ENCODE results near the gene ABCG1.
"Not testable (repeated sequence)": the region's sequence is repeated elsewhere in the genome, so short reads cannot be mapped to it uniquely, and the experiment has no call there.

The ABCG1 gene

DNA sequence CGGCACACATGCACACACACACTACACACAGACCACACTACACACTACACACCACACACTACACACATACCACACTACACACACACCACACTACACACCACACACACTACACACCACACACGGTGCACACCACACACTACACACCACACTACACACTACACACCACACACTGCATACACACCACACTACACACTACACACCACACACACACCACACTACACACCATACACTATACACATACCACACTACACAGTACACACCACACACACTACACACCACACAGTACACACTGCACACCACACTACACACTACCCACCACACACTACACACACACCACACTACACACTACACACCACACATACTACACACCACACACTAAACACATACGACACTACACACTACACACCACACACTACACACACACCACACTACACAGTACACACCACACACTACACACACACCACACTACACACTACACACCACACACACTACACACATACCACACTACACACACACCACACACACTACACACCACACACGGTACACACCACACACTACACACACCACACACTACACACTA, 73.7 kb downstream of the ABCG1 start:
- not testable (repeated sequence) for DNase-seq

DNA sequence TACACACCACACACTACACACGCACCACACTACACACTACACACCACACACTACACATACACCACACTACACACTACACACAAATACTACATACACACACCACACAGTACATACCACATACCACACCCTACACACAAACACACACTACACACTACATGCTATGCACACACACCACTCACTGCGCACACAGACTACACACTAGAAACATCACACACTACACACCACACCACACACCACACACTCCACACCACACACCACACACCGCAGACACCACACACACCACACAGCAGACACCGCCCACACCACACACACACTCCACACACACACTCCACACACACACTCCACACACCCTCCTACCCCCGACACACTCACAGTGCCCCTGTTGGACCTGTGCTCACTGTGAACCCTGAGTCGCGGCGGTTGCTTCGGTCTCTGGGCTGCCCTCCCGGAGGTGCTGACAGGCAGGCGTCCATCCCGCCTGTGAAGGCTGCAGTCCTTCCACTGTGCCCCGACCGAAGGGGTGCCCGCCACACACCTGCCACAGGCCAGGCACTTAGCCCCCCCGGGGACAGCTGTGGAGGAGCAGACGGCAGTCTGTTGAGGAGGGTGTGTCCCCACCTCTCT, 74.8 kb downstream of the ABCG1 start:
- no peak for DNase-seq

DNA sequence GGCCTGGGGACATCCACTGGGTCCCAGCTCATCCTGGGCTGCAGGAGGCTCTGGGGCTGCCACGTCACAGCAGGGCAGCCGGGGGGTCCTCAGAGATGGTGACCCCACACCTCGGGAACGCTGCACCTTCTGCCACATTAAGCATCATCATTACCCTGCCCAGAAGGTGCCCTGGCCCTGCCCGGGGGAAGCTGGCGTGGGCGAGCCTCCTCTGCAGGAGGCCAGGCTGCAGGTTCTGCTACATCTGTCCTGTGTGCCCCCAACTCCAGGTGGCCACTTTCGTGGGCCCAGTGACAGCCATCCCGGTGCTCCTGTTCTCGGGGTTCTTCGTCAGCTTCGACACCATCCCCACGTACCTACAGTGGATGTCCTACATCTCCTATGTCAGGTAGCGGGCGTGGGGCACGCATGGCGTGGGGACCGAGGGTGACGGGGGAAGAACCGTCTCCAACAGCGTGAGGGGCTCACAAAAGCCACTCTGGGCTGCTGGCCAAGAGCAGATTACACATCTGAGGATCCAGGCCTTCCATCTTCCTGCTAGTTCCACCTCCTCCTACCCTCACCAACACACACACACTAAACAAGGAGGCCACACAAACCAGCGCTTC, 75.4 kb downstream of the ABCG1 start:
- DNase-seq: no peak

DNA sequence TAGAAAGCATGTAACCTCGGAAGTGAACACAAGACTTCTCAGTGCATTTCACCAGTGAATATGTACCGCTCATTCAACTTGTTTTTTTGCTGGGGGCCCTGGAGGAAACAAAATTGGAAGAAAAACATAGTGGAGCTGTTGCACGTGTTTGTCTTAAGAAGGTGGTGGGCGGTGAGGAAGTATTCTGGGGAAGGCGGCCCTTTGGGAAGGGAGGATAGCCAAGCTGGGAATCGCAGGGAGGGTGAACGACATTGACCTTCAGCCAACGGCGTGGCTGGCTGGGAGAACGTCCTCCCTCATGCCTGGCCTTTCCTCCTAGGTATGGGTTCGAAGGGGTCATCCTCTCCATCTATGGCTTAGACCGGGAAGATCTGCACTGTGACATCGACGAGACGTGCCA, 76.9 kb downstream of the ABCG1 start:
- no peak for DNase-seq

DNA sequence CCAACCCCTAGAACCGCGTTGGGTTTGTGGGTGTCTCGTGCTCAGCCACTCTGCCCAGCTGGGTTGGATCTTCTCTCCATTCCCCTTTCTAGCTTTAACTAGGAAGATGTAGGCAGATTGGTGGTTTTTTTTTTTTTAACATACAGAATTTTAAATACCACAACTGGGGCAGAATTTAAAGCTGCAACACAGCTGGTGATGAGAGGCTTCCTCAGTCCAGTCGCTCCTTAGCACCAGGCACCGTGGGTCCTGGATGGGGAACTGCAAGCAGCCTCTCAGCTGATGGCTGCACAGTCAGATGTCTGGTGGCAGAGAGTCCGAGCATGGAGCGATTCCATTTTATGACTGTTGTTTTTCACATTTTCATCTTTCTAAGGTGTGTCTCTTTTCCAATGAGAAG, 77.6 kb downstream of the ABCG1 start:
- no peak for DNase-seq

DNA sequence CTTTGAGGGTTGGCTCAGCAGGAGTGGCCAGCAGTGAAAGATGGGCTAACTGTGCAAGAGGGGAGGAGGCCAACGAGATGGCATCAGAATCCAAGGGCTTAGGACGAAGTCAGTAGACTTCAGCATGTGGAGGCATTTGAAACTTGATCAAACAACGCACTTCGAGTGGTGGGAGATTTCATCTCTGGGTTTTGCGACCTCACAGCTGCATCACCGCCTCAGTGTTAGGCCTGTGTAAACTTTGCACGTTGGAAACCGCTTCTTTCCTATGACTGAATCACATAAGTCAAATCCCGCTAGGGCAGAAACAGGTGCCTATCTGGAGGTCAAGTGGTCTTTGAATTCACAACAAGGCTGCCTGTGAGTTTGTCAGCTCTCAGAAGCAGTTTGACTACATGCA, 78.4 kb downstream of the ABCG1 start:
- no peak for DNase-seq

DNA sequence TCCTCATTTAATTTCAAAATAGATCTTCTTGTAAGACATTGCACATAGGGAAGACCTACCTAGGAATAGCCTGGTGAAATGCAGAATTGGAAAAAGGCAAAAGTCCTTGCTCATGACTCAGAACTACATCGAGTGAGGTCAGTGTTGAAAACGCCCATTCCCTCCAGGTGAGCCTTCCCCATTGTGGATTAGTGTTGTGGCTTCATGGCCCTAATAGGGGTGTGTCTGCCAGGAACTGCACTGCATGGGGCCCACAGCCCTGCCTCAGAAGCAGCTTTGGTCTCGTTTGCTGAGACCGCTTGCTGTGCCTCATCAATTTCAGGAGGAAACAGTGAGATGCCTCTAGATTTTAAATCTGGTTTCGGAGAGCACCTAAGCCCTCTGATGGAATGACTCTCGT, 79.3 kb downstream of the ABCG1 start:
- no peak for DNase-seq

DNA sequence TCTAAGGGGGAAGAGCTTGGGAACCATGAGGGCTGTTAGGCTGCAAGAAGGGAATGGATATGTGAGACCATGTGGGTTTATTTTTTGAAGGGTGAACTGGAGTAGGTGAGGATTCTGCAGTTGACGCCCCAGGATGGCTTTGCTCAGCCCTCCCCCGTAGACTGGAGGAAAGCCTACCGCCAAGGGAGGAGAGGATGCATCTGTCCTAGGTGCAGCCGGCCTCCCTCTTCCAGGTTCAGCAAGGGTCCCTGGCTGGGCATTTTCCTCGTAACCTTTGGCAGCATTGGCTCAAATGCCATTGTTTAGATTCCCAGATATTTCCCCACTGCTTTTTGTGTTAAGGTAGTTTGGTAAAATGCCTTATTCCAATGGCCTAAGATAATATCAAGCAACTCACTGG, 79.7 kb downstream of the ABCG1 start:
- DNase-seq: no peak

DNA sequence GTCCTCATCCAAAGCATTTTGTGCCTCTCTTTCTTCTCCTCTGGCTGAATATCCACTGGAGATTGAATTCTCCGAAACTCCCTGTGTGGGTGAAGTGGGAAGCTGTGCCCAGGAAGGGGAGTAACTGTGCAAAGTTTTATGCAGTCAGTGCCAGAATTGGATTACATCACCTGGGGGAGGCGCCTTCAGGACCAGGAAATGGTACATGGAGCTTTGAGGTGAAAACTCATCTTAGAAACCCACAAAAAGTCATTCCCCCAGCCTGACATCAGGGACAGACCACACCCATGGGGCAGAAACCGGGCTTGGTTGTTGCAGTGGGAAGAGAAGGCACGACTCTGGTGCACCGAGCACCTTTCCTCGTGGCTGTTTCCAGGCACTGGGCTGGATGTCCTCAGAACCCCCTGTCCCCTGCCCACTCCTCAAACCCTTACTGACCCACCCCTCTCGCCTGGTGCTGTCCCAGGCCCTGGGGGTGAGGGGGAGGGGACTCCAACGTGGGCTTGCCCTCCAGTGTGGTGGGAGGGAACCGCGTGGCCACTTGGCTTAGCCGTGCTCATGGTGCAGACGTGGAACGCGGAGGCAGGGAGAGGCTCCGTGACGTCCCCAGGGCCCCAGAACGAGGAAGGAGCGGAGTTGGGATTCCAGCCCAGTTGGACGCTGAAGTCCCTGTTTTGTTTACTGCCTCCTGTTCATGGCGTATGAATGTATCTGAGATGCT, 80.5 kb downstream of the ABCG1 start:
- no peak for DNase-seq

DNA sequence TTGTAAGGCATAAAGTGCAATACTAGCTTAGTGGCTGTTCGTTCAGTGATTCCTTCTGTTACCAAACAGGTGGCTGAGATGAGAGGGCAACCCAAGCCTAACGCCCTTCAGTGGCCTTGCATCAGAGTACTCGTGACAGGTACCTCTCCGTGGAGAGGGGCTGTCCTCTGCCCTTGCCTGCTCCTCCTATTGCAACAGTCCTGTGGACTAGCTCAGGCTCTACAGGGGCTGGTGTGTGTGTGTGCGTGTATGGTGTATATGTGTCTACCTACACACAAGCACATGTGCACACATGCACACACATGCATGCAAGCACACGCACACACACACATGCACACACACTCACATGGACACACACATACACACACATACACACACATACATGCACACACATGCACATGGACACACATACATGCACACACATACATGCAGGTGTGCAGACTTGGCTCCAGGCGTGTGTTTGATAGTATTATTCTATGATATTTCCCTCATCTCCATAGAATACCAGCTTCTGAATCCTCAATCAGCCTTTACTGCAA, 81.2 kb downstream of the ABCG1 start:
- DNase-seq: no peak

DNA sequence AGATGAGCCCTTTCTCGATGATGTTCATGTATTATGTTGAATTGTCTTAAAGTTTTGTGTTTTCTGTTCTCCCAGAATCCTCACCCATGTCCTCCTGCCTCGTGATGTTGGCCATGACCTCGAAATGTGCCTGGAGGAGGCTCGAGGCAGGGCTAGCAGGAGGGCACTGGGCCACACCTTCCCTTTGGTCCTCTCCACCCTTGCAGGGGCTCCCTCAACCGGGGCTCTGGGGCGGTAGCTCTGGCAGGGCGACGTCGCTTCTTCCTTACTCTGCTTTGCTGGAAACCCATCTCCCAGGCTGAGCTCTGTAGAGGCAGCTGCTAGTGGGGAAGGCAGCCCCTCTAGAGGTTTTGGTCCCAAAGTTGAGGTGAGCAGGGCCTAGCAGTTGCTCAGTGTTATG, 82.0 kb downstream of the ABCG1 start:
- DNase-seq: no peak

DNA sequence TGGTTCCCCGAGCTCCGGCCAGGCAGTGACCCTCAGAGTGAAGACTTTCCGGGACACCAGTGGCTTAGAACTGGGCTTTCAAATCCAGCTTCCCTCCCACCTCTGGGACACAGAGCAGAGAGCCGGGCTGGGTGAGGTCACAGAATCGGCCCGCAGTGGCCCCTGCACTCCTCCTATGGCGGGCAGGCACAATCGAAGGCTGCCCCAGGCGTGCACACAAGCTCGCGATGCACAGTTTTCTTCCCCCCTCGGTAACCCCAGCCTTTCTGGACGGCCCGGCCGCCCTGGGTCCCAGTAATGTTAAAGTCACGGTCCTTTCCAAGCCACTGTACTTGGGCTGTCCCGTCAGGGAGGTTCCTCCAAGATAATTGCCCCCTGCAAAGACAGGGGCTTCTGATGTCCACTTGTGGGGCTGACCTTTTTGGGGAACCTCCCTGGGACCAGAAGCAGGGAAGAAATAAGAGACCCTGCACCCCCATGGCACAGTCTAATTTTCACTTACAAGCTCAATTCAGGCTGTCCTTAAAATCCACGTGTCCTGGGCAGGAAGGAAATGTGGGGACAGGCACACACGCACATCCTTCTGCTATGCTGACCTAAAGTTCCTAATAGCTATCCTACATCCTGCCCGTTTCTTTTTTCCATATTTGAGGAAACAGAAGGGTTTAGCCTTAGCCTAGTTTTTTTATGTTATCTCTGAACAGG, 82.6 kb downstream of the ABCG1 start:
- no peak for DNase-seq

DNA sequence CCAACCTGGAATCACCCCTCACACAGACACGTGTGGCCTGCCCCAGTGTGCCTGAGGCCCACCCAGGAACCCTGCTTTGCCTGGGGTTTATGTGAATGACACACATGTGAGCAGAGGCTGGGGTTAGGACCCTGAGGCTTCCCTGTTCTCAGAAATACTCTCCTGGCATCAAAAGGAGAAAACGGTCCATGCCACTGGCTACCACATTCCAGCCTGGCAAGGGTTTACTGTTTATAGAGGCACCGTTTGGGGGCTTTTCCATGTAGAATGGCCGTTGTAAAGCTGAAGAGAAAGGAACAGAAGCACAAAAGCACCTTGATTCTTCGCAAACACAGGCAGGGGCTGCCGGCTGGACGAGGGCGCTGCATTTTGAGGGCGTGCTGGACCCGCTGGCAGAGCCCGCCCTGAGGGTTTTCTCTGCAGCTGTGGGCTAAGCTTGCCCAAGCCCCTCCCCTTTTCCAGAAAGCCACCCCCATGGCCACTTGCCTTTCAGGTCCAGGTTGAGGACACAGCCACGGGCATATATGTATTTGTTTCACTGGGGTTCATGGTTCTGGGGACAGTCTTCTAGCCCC, 83.2 kb downstream of the ABCG1 start:
- DNase-seq: no peak

DNA sequence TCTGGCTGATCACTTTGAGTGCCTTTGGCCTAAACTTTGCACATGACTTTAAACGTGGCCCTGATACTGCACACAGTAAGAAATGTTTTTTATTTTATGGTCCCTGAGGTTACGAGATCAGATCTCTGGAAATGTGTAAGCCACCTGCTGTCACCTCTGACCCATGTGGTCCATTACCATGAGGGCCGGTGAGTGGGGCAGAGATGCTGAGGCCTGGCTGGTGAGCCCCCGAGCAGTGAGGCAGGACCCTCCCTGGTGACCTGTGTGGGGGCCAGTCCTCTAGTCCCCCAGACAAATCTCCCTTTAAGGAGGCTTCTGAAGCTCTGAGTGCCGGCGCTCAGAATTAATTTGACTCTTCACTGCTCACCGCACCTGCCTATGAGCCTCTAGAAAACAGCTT, 83.9 kb downstream of the ABCG1 start:
- DNase-seq: no peak

DNA sequence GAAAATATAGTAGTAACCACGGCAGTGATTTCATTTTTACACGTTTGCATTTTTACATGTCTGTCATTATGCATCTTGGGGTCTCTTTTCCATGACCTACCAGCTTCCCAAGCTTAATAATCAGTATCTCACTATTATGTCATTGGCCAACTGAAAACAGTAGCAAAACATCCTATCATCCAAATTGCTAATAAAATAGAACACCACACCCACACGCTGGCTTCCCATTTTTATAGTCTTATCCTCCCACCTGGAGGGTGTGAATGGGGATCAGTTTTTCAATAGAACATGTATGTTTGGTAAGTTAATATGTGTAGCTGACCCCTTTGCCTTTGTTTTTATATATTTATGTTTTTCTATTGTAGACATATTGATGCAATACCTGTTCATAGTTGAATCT, 84.5 kb downstream of the ABCG1 start:
- no peak for DNase-seq

DNA sequence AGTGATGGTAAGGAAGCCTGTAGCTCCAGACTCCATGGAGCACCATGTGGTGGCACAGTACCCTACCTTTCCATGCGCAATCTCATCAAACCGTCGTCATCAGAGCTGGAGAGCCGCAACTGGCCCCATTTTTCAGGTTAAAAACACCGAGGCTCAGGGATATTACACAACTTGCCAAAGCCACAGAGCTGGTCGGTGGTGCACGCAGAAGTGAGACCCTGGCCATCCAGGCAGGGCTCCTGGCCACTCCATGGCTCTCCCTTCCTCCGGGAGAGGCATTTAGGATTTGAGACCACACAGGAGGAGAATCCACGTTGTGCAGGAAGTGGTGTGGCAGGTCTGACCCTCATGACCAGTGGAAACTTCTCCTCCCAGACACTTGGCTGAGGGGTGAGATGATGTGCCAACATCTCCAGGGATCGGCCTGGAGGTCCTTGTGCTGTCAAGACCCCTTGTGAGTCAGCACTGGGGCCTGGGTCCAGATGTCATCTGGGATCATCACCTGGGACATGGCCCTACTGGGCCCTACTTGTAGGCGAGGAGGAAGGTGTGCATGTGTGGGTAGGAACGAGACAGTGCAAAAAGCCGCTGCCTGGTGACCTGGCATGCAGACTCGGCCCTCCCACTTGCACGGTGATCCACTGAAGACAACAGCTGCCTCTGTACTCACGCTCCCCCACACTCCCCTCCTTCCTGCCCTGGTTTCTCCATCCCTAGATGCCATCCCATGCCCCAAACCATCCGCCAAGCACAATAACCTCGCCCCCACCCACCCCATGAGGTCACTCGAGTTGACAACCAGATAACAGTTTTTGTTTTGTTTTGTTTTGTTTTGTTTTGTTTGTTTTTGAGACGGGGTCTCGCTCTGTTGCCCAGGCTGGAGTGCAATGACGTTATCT, 85.9 kb downstream of the ABCG1 start:
- DNase-seq: no peak

DNA sequence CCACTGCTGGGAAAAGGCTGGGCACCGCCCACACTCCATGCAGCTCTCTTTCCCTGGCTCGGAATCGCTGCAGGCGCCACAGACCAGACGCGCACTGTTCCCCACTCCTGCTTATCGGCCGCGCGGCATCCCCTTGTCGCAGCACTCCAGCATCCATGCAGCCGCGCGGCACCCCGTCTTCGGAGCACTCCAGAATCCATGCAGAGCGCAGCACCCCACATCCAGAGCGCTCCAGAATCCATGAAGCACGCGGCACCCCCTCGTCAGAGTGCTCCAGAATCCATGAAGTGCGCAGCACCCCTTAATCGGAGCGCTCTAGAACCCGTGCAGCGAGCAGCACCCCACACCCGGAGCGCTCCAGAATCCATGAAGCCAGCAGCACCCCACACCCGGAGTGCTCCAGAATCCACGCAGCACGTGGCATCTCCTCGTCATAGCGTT, 86.8 kb downstream of the ABCG1 start:
- no peak for DNase-seq

DNA sequence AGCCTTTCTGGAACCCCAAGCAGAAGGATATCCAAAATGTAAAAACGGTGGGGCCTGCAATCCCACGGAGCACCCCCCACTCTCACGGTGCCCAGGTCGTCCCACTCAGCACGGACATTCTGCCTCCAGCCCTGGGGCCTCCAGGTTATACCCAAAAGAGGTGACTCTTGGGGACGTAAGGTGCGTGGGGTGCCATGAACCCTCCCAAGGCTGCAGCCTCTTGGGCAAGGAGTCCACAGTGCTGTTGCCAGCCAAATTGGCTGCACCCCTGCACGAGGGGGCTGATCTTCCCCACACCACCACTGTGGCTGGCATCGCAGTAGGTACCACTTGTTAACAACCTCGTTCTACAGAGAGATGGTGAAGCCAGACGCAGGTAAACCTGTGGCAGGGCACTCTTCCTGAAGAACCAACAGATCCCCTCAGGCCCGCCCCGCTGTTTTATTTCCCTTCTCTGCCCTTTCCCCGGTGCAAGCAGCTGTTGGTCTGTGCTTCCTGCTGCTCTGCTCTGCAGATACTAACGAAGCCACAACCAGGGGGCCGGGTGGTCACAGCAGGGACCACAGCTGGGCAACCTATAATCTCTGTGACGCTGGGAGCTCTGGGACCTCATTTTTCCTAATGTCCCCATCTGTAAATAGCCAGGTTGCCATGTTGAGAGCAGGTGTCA, 87.6 kb downstream of the ABCG1 start:
- DNase-seq: no peak

DNA sequence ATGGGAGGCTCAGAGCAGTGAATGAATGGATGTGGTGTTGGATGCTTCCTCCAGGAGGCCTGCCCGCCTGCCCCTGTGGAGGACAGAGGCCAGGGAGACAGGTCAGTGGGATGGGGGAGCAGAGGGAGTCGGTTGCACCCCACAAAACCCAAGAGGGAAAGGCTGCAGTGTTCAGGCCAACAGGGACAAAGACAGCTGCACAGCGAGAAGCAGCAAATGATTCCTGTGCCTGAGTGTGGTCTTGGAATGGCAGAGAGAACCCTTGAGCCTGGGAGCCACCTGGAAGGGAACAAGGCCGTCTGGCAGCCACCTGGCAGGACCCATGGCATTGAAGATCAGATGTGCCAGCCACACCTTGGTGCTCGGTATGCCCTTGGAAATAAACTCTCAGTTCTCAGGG, 88.2 kb downstream of the ABCG1 start:
- no peak for DNase-seq

DNA sequence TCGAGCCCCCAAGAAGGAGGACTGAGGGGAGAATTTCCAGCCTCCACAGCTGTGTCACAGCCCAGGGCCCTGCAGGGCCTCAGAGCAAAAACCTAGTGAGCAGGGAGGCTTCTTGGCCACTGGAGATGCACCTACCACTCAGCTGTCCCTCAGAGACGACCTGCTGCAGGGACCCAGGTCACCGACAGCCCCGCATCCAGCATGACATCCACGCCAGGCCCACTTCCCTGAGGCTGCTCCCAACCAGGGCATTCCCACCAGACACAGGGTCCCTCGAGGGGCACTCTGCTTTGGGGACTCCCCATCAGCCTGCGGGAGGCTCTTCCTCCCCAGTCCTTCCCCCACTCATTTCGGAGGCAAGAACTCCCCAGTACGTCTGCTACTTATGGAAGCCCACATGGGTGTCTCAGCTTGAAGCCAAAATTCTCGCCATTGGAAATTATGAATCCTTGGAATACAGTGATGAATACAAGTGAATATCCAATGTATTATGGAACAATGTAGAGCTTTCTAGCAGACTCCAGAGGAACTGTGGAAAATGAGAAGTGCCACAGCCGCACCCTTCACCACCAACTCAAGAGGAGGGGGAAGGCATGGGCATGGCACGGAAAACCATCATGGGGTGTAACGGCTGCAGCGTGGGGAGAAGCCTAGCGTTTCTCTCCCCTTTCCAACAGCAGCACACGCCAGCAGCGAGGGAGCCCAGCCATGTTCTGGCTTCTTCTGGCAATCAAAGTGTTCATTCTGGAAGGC, 89.4 kb downstream of the ABCG1 start:
- no peak for DNase-seq
